Activated CD8-positive, alpha-beta memory T cell treated with anti-CD3 and anti-CD28 coated beads for 48 hours (primary cell): ENCODE measurements around the gene FAM227A.
"Not testable (repeated sequence)": the region's sequence is repeated elsewhere in the genome, so short reads cannot be mapped to it uniquely, and the experiment has no call there.

Experiments
- DNase-seq, 3 experiments: peaks; one replicate each; pipeline ENCODE4 v3.0.0-alpha.2; 2020; ENCODE audit warnings: low read depth in 2 of 3, low spot score in 2 of 3

The FAM227A gene

DNA sequence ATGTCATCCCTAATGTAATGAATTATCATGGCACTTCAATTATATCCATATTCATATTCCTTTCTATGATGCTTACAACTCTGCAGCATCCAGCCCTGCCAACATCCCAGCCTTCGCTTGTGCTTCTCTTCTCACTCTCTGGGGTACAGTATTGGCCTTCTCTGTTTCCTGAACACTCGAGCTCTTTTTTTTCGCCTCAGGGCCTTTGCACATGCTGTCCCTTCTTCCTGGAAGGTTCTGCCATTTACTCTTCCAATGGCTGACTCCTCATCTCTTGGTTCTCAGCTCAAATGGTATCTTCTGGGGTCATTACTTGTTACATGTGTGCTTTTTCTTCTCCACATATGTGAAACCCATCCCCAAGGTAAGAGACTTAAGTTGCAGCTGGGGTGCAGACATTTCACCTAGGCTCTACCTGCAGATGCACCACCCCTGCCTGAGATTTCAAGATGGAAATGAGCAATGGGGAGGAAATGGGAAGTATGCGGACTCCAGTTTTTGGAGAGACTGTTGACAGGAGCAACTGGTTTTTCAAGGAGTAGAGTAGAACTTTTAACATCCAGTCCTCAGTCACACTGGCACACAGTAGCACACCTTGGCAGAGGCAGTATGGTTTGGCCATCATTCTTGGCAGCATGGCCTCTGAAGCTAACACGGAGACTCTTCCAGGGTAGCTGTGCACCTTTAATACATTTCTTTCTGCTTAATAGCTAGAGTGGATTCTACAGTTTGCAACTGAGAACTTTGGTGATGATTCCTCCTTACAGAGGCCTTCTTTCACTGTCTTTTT, 43.8 kb downstream of the FAM227A start:
- no peak for DNase-seq

DNA sequence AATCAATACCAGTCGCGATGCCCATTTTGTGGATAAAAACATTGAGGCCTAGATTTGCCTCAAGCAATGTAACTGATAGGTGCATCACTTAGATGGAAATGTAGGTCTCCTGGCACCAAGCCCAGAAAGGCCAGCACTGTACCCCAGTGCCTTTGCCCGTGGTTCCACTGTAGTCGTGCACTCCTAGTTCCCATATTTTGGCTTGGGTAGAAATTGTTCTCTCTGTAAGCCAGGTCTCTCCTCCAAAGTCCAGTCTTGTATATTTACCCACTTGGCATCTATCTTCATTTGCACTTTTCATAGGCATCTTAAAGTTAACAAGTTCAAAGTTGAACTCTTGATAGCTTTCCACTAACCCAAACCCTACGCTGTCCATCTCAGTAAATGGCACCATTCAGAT, 44.6 kb downstream of the FAM227A start:
- no peak for DNase-seq

DNA sequence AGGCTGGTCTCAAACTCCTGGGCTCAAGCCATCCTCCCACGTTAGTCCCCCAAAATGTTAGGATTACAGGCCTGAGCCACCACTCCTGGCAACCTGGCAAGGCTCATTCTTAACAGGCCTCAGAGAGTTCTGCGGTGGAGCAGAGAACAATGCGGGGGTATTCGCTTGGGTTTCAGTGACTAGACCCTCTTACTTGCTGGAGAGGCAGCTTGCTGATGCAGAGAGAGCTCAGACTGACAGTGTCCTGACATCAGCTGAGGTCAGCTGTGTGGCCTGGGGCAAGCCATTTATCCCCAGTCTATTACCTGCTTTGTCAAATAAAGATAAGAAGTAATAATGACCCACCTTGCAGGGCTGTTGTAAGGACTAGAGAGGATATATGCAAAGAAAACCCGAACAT, 46.0 kb downstream of the FAM227A start:
- no peak for DNase-seq

DNA sequence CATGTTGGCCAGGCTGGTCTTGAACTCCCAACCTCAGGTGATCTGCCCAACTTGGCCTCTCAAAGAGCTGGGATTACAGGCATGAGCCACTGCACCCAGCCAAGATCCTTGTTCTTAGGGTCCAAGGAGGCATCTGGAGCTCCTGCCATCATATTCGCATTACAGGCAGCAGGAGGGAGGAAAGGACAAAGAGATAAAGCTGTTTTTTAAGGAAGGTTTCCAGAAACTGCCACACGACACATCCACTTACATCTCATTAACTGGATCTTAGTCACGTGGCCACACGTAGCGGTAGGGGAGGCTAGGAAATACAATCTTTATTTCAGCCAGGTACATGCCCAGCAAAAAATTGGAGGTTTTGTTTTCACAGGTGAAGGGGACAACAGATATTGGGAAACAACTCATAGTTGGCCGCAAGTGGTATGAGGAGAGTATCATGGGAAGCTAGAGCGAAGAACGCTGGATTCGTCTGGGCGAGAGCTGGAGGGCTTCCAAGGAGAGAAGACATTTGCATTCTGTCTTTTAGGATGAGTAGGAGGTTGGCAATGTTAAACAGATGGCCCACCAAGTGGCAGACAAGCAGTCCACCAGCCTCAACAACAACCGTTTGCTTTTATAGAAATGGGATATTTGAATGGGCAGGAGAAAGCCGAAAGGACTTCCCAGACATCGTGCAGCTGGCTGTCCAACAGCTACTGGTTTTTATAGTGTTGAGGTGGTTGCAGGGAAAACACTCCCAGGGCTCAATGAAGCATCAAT, 47.0 kb downstream of the FAM227A start:
- DNase-seq: no peak

DNA sequence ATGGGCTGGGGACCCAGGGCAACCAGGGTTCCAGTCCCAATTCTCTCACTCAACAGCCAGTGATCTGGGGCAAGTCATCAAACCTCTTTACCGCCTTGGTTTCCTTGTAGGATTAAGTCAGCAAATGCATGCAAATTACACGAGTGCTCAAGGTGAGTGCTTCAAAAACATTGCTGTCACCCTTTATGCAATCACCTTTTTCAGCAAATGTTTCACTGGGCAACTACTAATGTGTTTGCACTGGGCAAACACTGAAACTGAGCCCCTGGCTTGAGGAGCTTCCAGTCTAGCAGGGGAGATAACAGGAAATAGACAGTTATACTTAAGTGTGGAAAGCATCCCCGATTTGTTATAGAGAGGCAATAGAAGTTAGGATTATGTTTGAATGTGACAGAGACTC, 48.5 kb downstream of the FAM227A start:
- no peak for DNase-seq

DNA sequence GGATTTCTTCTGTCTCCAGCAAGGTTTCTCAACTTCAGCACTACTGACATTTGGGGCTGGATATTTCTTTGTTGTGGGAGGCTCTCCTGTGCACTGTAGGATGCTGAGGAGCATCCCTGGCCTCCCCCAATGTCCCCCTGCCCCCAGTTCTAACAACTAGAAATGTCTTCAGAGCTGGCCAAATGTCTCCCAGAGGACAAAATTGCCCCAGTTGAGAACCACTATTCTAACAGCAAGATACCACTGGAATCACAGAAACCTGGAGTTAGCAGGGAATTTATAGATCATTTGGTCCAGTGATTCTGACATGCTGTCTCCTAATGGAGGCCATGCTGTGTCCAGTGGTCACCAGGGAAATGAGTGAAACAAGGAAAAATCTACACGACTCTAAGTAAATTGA, 54.0 kb downstream of the FAM227A start:
- no peak for DNase-seq

DNA sequence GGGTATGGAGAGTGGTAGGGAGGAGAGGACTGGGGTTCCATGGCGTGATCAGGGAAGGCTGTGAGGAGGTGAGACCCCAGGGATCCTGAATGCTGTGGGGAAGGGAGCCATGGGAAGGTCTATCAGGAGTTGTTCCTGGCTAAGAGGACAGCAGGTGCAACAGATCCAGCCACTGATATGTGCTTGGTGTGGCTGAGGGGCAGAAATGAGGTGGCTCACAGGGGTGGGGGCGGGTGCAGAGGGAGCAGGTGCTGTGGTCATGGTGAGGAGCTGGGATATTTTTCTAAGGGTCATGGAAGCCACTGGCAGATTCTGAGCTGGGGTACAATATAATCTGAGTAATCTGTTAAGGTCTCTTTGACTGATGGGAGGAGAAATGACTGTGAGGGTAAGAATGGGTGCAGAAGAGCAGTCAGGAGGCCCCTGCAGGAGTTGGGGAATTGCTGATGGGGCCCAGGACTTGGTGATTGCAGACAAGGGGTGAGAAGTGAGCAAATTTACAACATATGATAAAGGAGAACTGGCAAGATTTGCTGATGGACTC, 54.9 kb downstream of the FAM227A start:
- no peak for DNase-seq

DNA sequence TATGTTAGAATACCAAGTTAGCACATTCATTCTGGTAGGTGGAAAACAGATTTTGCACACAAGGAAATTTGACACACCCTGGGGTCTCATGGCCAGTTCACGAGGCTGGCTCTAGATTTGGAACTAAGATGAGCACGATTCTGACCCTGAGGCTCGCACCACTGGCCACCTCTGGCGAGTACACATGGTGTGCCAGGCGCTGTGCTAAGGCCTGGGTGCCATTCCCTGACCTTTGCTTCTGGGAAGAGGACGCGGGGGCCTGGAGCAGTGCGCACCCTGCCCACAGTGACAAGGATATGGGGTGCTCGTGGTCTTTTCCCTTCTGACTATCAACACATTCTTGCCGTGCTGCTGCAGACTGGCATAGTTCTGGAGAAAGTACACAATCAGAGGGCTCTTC, 56.7 kb downstream of the FAM227A start:
- no peak for DNase-seq

DNA sequence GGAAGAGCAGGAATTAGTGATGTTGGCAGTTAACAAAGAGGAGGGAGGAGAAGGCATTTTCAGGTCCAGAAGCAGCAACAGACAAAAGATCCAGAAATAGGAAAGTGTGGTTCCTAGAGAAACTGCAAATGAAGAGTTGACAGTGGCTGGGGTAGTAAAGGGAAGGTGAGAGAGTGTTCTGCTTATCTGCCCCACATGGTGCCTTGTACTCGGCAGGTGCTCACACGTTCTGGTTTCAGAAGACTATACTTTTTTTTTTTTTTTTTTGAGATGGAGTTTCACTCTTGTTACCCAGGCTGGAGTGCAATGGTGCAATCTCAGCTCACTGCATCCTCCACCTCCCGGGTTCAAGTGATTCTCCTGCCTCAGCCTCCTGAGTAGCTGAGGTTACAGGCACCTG, 73.3 kb downstream of the FAM227A start:
- DNase-seq: not testable (repeated sequence)

DNA sequence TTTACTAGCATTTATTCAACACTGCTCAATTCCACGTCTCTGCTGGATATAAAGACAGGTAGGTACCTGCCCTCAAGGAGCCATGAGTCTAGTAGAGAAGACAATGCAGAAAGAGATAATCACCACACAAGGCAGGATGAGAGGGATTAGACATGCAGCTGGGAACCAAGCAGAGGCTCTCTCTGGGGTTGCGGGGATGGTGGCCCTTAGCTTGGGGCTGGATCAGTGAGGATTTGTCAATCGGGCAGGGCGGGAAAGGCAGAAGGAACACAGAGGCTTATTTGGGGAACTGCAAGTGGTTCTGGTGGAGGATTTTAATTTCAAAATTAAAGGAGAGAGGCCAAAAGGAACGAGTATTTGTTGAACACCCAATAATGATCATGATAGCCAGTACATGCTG, 77.7 kb downstream of the FAM227A start:
- no peak for DNase-seq

DNA sequence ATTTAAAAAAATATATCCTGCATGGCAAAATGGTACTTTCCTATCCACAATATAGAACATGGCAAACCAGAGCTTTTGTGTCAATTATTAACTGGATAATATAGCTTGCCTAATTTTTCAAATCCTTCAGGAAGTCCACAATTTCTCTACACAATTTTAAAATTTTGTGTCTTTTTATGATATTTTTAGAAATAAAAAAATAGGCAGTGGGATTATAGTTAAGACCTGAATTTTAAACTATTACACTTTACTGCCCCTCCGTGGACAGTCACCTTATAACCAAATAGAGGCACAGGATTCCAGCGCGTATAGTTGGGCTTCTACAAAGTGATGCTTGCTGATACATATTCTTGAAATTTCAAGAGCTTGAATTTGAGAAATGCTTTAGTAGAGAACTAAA, 84.1 kb downstream of the FAM227A start:
- DNase-seq: no peak

DNA sequence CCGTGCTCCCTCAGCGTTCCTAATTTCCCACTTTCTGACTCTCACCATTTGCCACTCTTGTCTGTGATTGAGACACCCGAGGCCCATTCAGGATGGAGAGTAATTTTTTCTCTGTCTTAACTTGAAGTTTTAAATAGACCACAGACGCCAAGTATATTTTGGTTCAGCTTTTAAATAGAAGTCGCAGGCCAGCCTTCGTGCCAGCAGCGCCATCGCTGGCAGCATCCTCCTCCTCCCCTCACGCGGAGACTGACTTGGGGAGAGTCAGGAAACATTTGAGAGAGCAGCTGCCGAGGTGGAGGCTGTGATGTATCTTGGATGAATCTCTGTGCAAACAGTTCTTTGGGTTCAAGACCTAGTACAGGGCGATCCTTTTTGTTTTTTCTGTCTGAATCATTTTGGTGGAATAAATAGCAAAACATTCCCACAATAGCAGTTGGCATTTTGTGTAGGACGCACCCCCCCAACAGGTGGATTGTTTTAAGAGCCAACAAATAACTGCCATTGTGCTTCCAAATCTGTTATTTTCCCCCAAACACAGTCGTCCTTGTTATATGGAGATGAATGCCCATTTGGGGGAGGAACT, 85.3 kb downstream of the FAM227A start:
- peak in 2 of 3 experiments; percentile 4 to 6 for DNase-seq

DNA sequence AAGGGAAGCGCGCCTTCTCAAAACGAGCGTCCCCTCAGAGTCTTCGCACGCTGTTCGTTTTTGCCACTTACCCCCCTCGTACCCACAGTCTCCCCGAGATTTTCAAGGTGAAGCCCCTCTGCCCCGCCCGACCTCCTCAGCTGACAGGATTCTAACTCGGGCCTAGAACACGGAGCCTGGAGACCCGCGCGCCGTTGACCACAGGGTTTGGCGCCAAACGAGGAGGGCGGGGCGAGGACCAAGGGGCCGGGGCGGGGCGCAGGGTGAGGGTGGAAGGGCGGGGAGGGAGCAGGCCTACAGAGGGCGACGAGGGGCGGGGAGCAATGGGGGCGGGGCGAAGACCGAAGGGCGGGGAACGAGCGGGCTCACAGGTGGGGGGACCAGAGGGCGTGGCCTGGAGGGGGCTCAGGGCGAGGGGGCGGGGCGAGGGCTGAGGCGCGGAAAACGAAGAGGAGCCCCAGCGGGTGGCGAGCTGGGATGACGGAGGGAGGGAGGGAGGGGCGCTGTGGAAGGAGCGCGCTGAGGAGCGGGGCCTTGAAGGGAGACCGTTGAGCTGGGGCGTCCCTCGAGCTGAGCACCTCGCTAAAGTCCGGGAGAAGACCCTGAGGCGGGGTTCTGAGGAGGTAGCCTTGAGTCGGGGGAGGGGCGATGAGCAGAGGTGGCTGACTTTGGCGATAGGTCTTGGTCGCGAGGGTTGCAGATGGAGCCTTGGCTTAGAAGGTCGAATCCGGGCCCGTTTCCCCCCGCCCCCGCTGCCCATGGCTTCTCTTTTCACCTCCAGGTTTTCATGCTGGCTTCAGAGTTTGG, 86.0 kb downstream of the FAM227A start, which contains the start of gene DMC1:
Gene DMC1, minus strand, starts transcription at position 212 of the 807 bp plus-strand sequence. CDS start 1,927 bp downstream, outside the sequence.
- DNase-seq: peak; percentile 90 to 98 (median 96)

DNA sequence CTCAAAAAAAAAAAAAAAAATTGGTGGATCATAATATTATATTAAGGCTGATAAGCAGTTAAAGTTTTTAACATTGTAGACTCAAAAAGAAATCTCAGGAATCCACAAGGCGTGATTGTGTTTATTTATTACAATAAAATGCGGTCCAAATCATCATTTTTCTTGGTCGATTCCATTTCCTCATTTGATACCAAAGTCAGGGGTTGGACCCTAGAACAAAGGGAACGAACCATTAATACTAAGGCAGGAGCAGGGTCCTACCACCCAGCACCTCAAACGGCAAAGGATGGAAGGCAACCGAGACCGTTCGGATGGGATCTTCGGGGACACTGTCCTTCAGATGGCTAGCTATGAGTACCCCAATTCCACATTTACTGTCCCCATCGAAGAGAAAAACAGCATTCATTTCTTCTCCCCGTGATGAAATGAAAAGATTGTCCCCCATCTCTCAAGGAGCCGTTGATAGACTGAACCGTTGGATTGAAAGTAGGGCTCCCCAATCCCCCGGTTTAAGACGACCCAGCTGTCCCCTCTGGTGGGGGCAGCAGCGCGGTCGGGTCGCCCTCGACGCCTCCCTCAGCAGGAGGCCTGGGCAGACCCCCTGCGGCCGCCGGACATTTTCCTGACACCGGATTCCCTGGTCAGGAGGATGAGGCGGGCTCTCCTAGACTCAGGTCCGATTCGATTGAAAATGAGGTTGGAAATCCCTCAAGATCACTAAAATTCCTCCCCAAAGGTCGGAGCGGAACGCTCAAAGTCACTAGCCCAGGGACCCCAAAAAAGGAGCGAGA, 86.8 kb downstream of the FAM227A start:
- peak in 2 of 3 experiments; percentile 3 to 10 for DNase-seq

DNA sequence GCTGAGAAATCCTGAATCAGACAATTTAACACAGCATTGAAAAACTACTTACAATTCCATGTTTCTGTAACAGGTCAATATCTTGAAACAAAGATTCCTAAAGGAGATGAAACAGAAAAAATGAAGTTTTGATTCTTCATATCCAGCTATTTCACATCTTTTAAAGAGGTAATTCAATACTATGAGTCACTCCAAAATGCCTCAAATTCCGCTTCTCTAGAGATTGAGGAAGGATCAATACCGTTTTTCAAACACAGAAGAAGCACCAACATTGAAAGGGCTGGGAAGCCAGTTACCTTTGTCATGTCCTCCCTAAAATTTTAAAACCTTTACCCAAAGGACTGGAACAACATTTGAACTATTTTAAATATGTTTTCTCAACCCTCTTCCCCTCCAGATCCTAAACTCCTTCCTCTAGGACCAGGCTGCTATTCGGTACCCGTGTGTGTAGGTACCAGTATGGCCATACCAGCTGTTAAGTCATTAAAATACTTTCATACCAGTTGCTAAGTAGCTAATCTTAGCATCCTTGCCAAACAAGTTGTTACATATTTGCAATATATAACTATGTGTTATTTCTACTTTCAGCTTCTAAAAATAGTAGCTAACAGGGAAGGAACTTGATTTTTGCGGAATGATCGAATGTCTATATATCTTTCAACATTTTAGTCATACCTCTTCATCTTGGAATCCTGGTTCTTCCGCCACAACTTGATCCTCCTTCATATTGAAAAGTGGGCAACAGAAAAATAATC, 88.5 kb downstream of the FAM227A start:
- DNase-seq: no peak

DNA sequence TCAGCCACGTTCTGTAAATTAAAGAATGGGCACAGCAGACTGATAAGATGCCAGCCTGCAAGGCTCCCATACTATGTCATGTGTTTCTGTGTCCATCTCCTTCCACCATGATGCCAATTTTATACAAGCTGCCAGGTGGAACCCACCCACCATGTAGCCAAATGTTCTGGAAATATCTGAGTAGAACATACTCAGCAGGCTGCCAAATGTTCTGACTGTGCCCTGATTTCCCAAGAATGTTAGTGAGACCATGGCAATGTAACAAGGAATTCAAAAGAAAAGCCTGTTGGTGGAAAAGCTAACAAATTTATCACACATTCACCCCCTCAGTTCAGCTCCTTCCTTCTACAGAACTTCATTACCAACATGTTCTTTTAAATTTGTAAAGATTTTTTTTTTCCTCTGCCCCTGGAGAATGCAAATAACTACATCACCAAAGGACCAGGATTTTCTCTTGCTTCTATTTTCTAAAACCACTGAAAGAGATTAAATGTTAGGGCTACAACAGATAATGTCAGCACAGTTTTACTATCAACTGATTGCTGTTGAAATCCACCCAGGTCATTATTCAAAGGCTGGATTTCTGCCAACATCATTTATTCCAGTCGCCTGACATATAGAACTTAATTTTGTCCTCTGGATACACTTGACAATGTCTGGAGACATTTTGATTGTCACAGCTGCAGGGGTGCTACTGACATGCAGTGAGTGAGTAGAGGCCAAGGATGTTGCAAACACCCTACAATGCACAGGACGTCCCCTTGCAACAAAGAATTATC, 89.3 kb downstream of the FAM227A start:
- no peak for DNase-seq

DNA sequence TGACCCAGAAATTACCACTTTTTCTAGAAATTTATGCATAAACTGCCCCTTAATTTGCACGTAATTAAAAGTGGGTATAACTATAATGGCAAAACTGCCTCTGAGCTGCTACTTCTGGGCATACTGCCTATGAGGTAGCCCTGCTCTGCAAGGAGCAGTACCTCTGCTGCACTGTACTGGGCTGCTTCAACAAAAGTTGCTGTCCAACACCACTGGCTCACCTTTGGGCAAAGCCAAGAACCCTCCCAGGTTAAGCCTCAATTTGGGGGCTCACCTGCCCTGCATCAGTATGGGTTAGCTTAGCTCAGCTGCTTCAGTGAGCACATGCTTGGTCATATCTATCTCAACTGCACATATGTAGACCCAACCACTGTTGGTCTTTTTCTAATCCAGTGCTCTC, 90.8 kb downstream of the FAM227A start:
- no peak for DNase-seq

DNA sequence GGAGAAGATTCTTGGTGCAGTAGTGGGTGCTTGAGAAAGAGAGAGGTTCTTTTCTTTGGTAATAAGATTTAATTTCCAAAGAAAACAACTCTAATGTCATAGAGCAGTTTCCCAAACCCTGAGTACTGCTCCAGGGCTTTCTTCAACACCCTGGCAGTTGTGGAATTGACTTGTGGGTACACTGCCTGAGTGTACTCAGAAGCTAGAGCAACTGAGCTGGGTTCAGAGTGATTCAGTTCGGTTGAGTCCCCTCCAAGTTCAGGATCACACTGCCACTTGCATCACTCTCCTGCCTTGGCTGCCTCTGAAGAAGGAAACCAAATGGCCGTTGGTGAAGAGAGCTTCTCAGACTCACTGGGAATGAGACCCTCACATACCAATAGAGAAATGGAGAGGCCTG, 91.5 kb downstream of the FAM227A start:
- DNase-seq: no peak

DNA sequence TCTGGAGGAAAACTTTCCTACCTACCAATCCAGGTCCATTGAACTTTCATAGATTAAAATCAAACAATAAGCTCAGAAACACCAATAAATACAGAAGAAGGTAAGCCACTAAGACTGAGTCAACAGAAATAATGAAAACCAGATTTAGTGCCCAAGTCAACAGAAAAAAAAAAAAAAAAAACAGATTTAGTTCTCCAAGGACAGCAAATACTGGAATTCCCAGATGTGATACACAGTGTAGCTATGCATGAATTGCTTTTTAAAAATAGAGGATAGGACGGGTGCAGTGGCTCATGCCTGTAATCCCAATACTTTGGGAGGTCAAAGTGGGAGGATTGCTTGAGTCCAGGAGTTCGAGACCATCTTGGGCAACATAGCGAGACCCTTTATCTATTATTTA, 101.9 kb downstream of the FAM227A start:
- no peak for DNase-seq
